Fibroblast of the aortic adventitia (primary cell): ENCODE results near the gene SGO2. TPM values are rescaled to one million over a fixed set of nuclear protein-coding genes. Genes with fewer than 3 reads are reported as not detected.

Experiments
- DNase-seq: peaks from one replicate; pipeline ENCODE4 v3.0.0-alpha.2; 2010; ENCODE audit warnings: low read depth
- H3K4me3 ChIP-seq: 2 replicates; pipeline ENCODE4 v1.5.1; 2011; ENCODE audit warnings: low read depth, mild to moderate bottlenecking, control low read depth, low read length, moderate library complexity
- CTCF ChIP-seq: IDR thresholded peaks from 2 replicates; pipeline ENCODE4 v1.5.1; 2011; ENCODE audit warnings: mild to moderate bottlenecking, low read length, control low read depth, inconsistent platforms; ENCODE audit not compliant: insufficient read depth
- total RNA-seq: library from RNA; depleted of rRNA; stranded (reverse); fragments of >200 nt; gene quantifications from 2 replicates; pipeline ENCODE4 v1.2.3, GENCODE V29; 2012; ENCODE audit warnings: low replicate concordance

SGO2 gene
- total RNA-seq, 1 donor = 23.3 TPM

DNA sequence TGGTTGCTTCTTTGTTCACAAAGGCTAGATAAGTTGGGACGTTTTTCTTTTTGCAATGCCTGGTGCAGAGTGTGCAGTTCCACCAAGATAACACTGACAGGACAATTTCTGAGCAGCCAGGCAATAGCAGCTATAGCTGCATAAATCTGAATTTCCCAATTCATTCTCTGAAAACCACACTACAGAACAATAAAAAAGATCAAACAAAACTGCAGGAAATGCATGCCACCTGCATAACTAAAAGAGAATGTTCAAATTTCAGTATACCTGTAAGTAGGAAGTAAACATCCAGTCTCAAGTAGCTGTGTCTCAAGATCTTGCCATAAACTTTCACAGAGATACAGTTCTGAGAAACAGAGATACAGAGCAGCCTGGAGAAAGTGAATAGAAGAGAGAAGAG is 10.9 kb upstream of the SGO2 start:
- no peak for DNase-seq
- H3K4me3 ChIP-seq = no peak overlapping the region

GRCh38 chr2:200523158-200523557 is 2.8 kb upstream of the SGO2 start:
- H3K4me3 ChIP-seq = no peak overlapping the region
- no peak for DNase-seq
- TF ChIP-seq CTCF = no peak

More for the DNA sequence above, 10.9 kb upstream of the SGO2 start:
- no peak for TF ChIP-seq CTCF

DNA sequence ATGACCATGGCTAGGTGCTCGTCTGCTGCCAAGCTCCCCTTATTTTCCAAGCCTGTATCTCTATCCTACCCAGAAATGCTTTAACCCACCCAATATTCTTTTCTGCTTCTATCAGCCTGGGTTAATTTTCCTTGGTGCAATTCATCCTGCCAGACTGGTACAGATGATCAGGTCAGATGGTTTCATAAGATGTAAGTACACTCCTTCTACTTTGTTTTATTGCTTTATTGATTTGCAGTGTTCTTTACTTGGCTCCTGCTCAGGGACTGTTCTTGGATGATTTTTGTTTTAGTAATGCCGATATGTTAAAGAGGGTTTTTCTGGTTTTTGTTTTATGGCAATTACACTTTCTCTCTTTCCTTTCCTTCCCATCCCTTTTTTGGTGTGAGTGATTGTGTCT is 2.4 kb upstream of the SGO2 start:
- no peak overlapping the region for H3K4me3 ChIP-seq
- no peak for DNase-seq
- TF ChIP-seq CTCF = no peak

GRCh38 chr2:200525066-200525465 is 941 bp upstream of the SGO2 start:
- DNase-seq = peak; percentile 19
- TF ChIP-seq CTCF = no peak
- no peak overlapping the region for H3K4me3 ChIP-seq

GRCh38 chr2:200525551-200525881 is 491 bp upstream of the SGO2 start:
- DNase-seq = no peak
- no peak for TF ChIP-seq CTCF
- H3K4me3 ChIP-seq = peak overlapping the region; percentile 97

GRCh38 chr2:200528228-200528627 is 2.2 kb downstream of the SGO2 start:
- TF ChIP-seq CTCF = no peak
- no peak for DNase-seq

GRCh38 chr2:200533754-200534153 is 7.7 kb downstream of the SGO2 start:
- DNase-seq = peak; percentile 41
- no peak overlapping the region for H3K4me3 ChIP-seq
- no peak for TF ChIP-seq CTCF

More at GRCh38 chr2:200528228-200528627, 2.2 kb downstream of the SGO2 start:
- H3K4me3 ChIP-seq = no peak overlapping the region
